Adrenal gland (tissue), 5 donors: ENCODE measurements around the gene SLAMF7.
"Not testable (repeated sequence)": the region's sequence is repeated elsewhere in the genome, so short reads cannot be mapped to it uniquely, and the experiment has no call there.

Experiments
- POLR2A ChIP-seq, 2 donors: fragments of 450-650 bp; IDR thresholded peaks; one replicate each; pipeline ENCODE4 v1.6.1; 2017; ENCODE audit warnings: antibody characterized with exemption in 2 of 2, mild to moderate bottlenecking in 2 of 2, moderate library complexity in 1 of 2
- TF ChIP-seq, protein P1 (sequence below), 6 experiments: fragments of 450-650 bp in 4 of 6; fragments of 200-600 bp in 2 of 6; sonication (generic) in 1 of 6; IDR thresholded peaks; 1 replicate in 5 of 6; 2 replicates in 1 of 6; pipeline versions ENCODE4 v1.5.1 to v1.8.0; 2016 to 2021; ENCODE audit warnings: antibody characterized with exemption in 6 of 6, mild to moderate bottlenecking in 2 of 6, moderate library complexity in 1 of 6
- donor health status: DM: no; HTN: no; CAD: no.

DNA sequence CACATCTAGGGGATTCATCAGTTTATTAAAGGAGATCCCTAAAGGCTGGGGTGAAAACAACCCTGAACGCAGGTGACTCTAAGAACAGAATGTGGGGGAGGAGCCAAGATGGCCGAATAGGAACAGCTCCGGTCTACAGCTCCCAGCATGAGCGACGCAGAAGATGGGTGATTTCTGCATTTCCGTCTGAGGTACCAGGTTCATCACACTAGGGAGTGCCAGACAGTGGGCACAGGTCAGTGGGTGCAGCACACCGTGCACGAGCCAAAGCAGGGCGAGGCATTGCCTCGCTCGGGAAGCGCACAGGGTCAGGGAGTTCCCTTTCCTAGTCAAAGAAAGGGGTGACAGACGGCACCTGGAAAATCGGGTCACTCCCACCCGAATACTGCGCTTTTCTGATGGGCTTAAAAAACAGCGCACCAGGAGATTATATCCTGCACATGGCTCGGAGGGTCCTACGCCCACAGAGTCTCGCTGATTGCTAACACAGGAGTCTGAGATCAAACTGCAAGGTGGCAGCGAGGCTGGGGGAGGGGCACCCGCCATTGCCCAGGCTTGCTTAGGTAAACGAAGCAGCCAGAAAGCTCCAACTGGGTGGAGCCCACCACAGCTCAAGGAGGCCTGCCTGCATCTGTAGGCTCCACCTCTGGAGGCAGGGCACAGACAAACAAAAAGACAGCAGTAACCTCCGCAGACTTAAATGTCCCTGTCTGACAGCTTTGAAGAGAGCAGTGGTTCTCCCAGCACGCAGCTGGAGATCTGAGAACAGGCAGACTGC, 44.1 kb downstream of the SLAMF7 start:
- TF ChIP-seq, protein P1, sequence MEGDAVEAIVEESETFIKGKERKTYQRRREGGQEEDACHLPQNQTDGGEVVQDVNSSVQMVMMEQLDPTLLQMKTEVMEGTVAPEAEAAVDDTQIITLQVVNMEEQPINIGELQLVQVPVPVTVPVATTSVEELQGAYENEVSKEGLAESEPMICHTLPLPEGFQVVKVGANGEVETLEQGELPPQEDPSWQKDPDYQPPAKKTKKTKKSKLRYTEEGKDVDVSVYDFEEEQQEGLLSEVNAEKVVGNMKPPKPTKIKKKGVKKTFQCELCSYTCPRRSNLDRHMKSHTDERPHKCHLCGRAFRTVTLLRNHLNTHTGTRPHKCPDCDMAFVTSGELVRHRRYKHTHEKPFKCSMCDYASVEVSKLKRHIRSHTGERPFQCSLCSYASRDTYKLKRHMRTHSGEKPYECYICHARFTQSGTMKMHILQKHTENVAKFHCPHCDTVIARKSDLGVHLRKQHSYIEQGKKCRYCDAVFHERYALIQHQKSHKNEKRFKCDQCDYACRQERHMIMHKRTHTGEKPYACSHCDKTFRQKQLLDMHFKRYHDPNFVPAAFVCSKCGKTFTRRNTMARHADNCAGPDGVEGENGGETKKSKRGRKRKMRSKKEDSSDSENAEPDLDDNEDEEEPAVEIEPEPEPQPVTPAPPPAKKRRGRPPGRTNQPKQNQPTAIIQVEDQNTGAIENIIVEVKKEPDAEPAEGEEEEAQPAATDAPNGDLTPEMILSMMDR (IDR thresholded peaks at IDR 0.05), result not testable (repeated sequence)
- TF ChIP-seq POLR2A (IDR thresholded peaks at IDR 0.05), result not testable (repeated sequence)
